H1 (cell line): Measurements from ENCODE around the gene TIGIT. TPM values are rescaled to one million over a fixed set of nuclear protein-coding genes. Genes with fewer than 3 reads are reported as not detected.
"Not testable (repeated sequence)": the region's sequence is repeated elsewhere in the genome, so short reads cannot be mapped to it uniquely, and the experiment has no call there.

ENCODE experiments used
- CTCF ChIA-PET: fragments of 300-600 bp; sonication (Branson Sonifier 250); formaldehyde crosslinking; loops from one replicate; lab custom pipeline; 2021; ENCODE audit not compliant: partially characterized antibody; lab: Charles Lee
- POLR2A ChIA-PET: fragments of 300-600 bp; sonication (Branson Sonifier 250); formaldehyde crosslinking; loops from one replicate; lab custom pipeline; 2021; ENCODE audit warnings: inconsistent platforms; ENCODE audit not compliant: partially characterized antibody; lab: Charles Lee
- DNase-seq, 2 experiments: peaks; one replicate each; pipeline versions ENCODE4 v3.0.0 to v3.0.0-alpha.2; 2010 to 2022; ENCODE audit warnings: low spot score in 2 of 2, low read depth in 1 of 2, mixed read lengths in 1 of 2
- FAIRE-seq: peaks from 2 replicates; lab custom pipeline; 2011; peaks lifted over from hg19 to GRCh38; lab: Jason Lieb, UNC
- H2AFZ ChIP-seq: 2 replicates; pipeline ENCODE4 v1.8.1; 2012; ENCODE audit warnings: low read length, inconsistent platforms
- H2AK5ac ChIP-seq: 2 replicates; pipeline ENCODE4 v1.6.1; 2013; ENCODE audit warnings: low read depth, low read length
- H2BK120ac ChIP-seq: replicated peaks from 2 replicates; pipeline ENCODE3; 2013; ENCODE audit warnings: low read depth, low read length, inconsistent platforms
- H2BK12ac ChIP-seq: 2 replicates; pipeline ENCODE4 v1.6.1; 2013; ENCODE audit warnings: low read depth, low read length
- H2BK15ac ChIP-seq: 2 replicates; pipeline ENCODE4 v1.6.1; 2013; ENCODE audit warnings: low read length
- H2BK20ac ChIP-seq: 2 replicates; pipeline ENCODE4 v1.6.1; 2013; ENCODE audit warnings: low read length
- H2BK5ac ChIP-seq: 2 replicates; pipeline ENCODE4 v1.6.1; 2013; ENCODE audit warnings: low read depth, low read length
- H3K14ac ChIP-seq: 2 replicates; pipeline ENCODE4 v1.6.1; 2013; ENCODE audit warnings: inconsistent platforms; ENCODE audit not compliant: insufficient read length
- H3K18ac ChIP-seq: 2 replicates; pipeline ENCODE4 v1.6.1; 2013; ENCODE audit warnings: low read length; ENCODE audit errors: extremely low read depth
- H3K23ac ChIP-seq: 2 replicates; pipeline ENCODE4 v1.6.1; 2013; ENCODE audit warnings: inconsistent platforms; ENCODE audit not compliant: insufficient read length
- H3K23me2 ChIP-seq: 2 replicates; pipeline ENCODE4 v1.6.1; 2013; ENCODE audit warnings: low read depth, low read length
- H3K27ac ChIP-seq: 2 replicates; pipeline ENCODE4 v1.6.1; 2011; ENCODE audit warnings: low read depth, low read length, inconsistent platforms
- H3K27me3 ChIP-seq, 4 experiments: replicated peaks in 1 of 4; 1 replicate in 1 of 4; 2 replicates in 3 of 4; pipeline versions ENCODE4 v1.6.1 to v1.8.1; 2011 to 2013; ENCODE audit warnings: low read length in 3 of 4, mild to moderate bottlenecking in 3 of 4, inconsistent platforms in 2 of 4, mixed read lengths in 2 of 4, moderate library complexity in 1 of 4; ENCODE audit not compliant: control insufficient read depth in 3 of 4, insufficient read depth in 3 of 4; ENCODE audit errors: extremely low read depth in 1 of 4
- H3K36me3 ChIP-seq, 4 experiments: 2 replicates each; pipeline versions ENCODE4 v1.6.1 to v1.8.1; 2011 to 2013; ENCODE audit warnings: mild to moderate bottlenecking in 4 of 4, low read length in 3 of 4, moderate library complexity in 2 of 4, control low read depth in 1 of 4, inconsistent platforms in 1 of 4; ENCODE audit not compliant: insufficient read depth in 4 of 4, control insufficient read depth in 2 of 4
- H3K4ac ChIP-seq: replicated peaks from 2 replicates; pipeline ENCODE3; 2013; ENCODE audit warnings: low read length, low read depth, mixed read lengths, inconsistent platforms; ENCODE audit not compliant: insufficient read length
- H3K4me1 ChIP-seq, 4 experiments: replicated peaks in 1 of 4; 1 replicate in 1 of 4; 2 replicates in 3 of 4; pipeline versions ENCODE4 v1.6.1 to v1.8.1; 2011 to 2013; ENCODE audit warnings: low read length in 3 of 4, inconsistent platforms in 2 of 4, mixed read lengths in 1 of 4; ENCODE audit not compliant: insufficient read depth in 4 of 4, control insufficient read depth in 3 of 4
- H3K4me2 ChIP-seq, 2 experiments: 2 replicates each; pipeline versions ENCODE4 v1.6.1 to v1.8.1; 2011 to 2013; ENCODE audit warnings: low read depth in 2 of 2, low read length in 2 of 2, control low read depth in 1 of 2, inconsistent platforms in 1 of 2, mild to moderate bottlenecking in 1 of 2; ENCODE audit not compliant: insufficient read depth in 1 of 2
- H3K4me3 ChIP-seq, 4 experiments: fragments of 200-600, 300-600 bp in 1 of 4; sonication (generic), shearing (Covaris generic), sonication (Bioruptor Twin) in 1 of 4; 2 replicates each; pipeline versions ENCODE4 v1.5.1 to v1.8.1; 2011 to 2016; ENCODE audit warnings: low read length in 4 of 4, low read depth in 3 of 4, control low read depth in 2 of 4, inconsistent platforms in 2 of 4, mild to moderate bottlenecking in 2 of 4, mixed read lengths in 1 of 4, moderate library complexity in 1 of 4; ENCODE audit not compliant: insufficient read depth in 2 of 4; ENCODE audit errors: extremely low read depth in 1 of 4
- H3K56ac ChIP-seq: replicated peaks from 2 replicates; pipeline ENCODE3; 2013; ENCODE audit warnings: low read depth, mild to moderate bottlenecking, mixed read lengths, low read length, inconsistent platforms; ENCODE audit not compliant: insufficient read length
- H3K79me1 ChIP-seq: 2 replicates; pipeline ENCODE4 v1.6.1; 2013; ENCODE audit warnings: low read depth, low read length, control low read depth
- H3K79me2 ChIP-seq, 2 experiments: 2 replicates each; pipeline versions ENCODE4 v1.6.1 to v1.8.1; 2012 to 2013; ENCODE audit warnings: low read length in 2 of 2, mild to moderate bottlenecking in 2 of 2, inconsistent platforms in 1 of 2; ENCODE audit not compliant: insufficient read depth in 2 of 2, control insufficient read depth in 1 of 2
- H3K9ac ChIP-seq, 4 experiments: replicated peaks in 1 of 4; 1 replicate in 1 of 4; 2 replicates in 3 of 4; pipeline versions ENCODE4 v1.6.1 to v1.8.1; 2011 to 2013; ENCODE audit warnings: low read depth in 3 of 4, low read length in 3 of 4, control low read depth in 2 of 4, mild to moderate bottlenecking in 2 of 4, moderate library complexity in 2 of 4, inconsistent platforms in 1 of 4; ENCODE audit errors: extremely low read depth in 1 of 4
- H3K9me3 ChIP-seq, 2 experiments: 2 replicates each; pipeline versions ENCODE4 v1.6.1 to v1.8.1; 2012 to 2013; ENCODE audit warnings: mild to moderate bottlenecking in 2 of 2, moderate library complexity in 2 of 2, control low read depth in 1 of 2, inconsistent platforms in 1 of 2, low read depth in 1 of 2, low read length in 1 of 2, mixed read lengths in 1 of 2; ENCODE audit not compliant: insufficient read depth in 2 of 2
- H4K20me1 ChIP-seq, 2 experiments: replicated peaks in 1 of 2; 2 replicates each; pipeline versions ENCODE3 to v1.8.1; 2011 to 2013; ENCODE audit warnings: inconsistent platforms in 2 of 2, low read length in 2 of 2, mild to moderate bottlenecking in 1 of 2; ENCODE audit not compliant: insufficient read depth in 2 of 2, control insufficient read depth in 1 of 2
- H4K5ac ChIP-seq: 2 replicates; pipeline ENCODE4 v1.6.1; 2013; ENCODE audit warnings: low read length, low read depth, mixed read lengths, inconsistent platforms; ENCODE audit not compliant: insufficient read length
- H4K8ac ChIP-seq: 2 replicates; pipeline ENCODE4 v1.8.0; 2013; ENCODE audit warnings: mild to moderate bottlenecking, moderate library complexity, low read length, inconsistent platforms; ENCODE audit not compliant: insufficient read depth; ENCODE audit errors: extremely low read depth
- H4K91ac ChIP-seq: replicated peaks from 2 replicates; pipeline ENCODE3; 2013; ENCODE audit warnings: low read length, mixed read lengths, inconsistent platforms; ENCODE audit not compliant: insufficient read length
- WGBS, 2 experiments: shearing (Covaris generic) in 1 of 2; methylation state at CpG; one replicate each; pipeline versions ENCODE4 v1.1.6 to v1.1.7; 2013 to 2015; ENCODE audit warnings: low lambda C conversion rate in 2 of 2, mixed read lengths in 2 of 2, inconsistent platforms in 1 of 2, low coverage in 1 of 2, missing lambda C conversion rate in 1 of 2; ENCODE audit not compliant: insufficient replicate concordance in 2 of 2, insufficient coverage in 1 of 2, insufficient read length in 1 of 2; ENCODE audit errors: extremely low coverage in 1 of 2, missing lambda C conversion rate in 1 of 2; 5-methylcytosine and 5-hydroxymethylcytosine counted together
- polyA plus RNA-seq, 7 experiments: library from polyadenylated mRNA; depleted of rRNA in 3 of 7; stranded (reverse) in 5 of 7; unstranded in 2 of 7; fragments of >200 nt in 5 of 7; fragments of 200-250 nt in 2 of 7; gene quantifications; 1 replicate in 5 of 7; 2 replicates in 1 of 7; 4 replicates in 1 of 7; pipeline versions ENCODE4 v1.2.1 to v1.2.3, GENCODE V29; 2011 to 2013; ENCODE audit warnings: missing spikeins in 2 of 7, mixed read lengths in 2 of 7
- total RNA-seq: library from RNA; stranded (reverse); fragmentation: NEBNext Ultra II Directional; extraction: Animal tissue kit (Norgen Biotek cat#: 25700); gene quantifications from 2 replicates; pipeline ENCODE4 v1.2.1, GENCODE V29; 2021

The TIGIT gene
- total and polyA plus RNA-seq, 2 of the 8 experiments (the other 6 are each of a cell fraction or from before 2014, with no cell fraction given), result 0.02 TPM; not detected in 1

DNA sequence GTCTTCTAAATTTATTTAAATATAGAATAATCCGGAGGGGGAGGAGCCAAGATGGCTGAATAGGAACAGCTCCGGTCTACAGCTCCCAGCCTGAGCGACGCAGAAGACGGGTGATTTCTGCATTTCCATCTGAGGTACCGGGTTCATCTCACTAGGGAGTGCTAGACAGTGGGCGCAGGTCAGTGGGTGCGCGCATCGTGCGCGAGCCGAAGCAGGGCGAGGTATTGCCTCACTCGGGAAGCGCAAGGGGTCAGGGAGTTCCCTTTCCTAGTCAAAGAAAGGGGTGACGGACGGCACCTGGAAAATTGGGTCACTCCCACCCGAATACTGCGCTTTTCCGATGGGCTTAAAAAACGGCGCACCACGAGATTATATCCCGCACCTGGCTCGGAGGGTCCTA lies 17.0 kb upstream of the TIGIT start:
- H3K23me2 ChIP-seq, H3K4me3 ChIP-seq, H3K4me2 ChIP-seq, H3K56ac ChIP-seq, CTCF ChIA-PET, DNase-seq, H2BK20ac ChIP-seq, H3K27me3 ChIP-seq, H3K27ac ChIP-seq, H3K79me1 ChIP-seq, H3K23ac ChIP-seq, H3K79me2 ChIP-seq, H4K8ac ChIP-seq, H4K5ac ChIP-seq, H2AFZ ChIP-seq, H2BK12ac ChIP-seq, FAIRE-seq, H2BK5ac ChIP-seq, H4K91ac ChIP-seq, H3K9ac ChIP-seq, H3K18ac ChIP-seq, H3K36me3 ChIP-seq, H2AK5ac ChIP-seq, H3K4me1 ChIP-seq, H2BK15ac ChIP-seq, H2BK120ac ChIP-seq, POLR2A ChIA-PET, H4K20me1 ChIP-seq, H3K4ac ChIP-seq, H3K14ac ChIP-seq: not testable (repeated sequence)
- peaks cover 6 to 12% of the 10 kb centered on the region in 2 experiments; a peak in 3 of 4 replicates for H3K9me3 ChIP-seq
- WGBS, 2 experiments, result 85% methylated on average over 5 of the region's 26 CpGs; no CpG with 5 or more reads in 1 of the 2 experiments
